Sigmoid colon (tissue), 7 donors: Measurements from ENCODE around the gene STK11. TPM values are rescaled to one million over a fixed set of nuclear protein-coding genes. Genes with fewer than 3 reads are reported as not detected.
"Not testable (repeated sequence)": the region's sequence is repeated elsewhere in the genome, so short reads cannot be mapped to it uniquely, and the experiment has no call there.

Source experiments
- DNase-seq: peaks from one replicate; pipeline ENCODE4 v3.0.0-alpha.2; 2019
- H3K27ac ChIP-seq, 4 donors: fragments of 200-600 bp; sonication (generic); one replicate each; pipeline ENCODE4 v1.5.1; 2016 to 2019; ENCODE audit warnings: mild to moderate bottlenecking in 1 of 4
- H3K27me3 ChIP-seq, 3 donors: fragments of 200-600 bp; sonication (generic); one replicate each; pipeline ENCODE4 v1.5.1; 2019; ENCODE audit warnings: mild to moderate bottlenecking in 1 of 3
- H3K36me3 ChIP-seq, 4 donors: fragments of 200-600 bp; sonication (generic); one replicate each; pipeline ENCODE4 v1.5.1; 2016 to 2019
- H3K4me1 ChIP-seq, 4 donors: fragments of 200-600 bp; sonication (generic); one replicate each; pipeline ENCODE4 v1.5.1; 2017 to 2019
- H3K4me3 ChIP-seq, 4 donors: fragments of 200-600 bp; sonication (generic); one replicate each; pipeline ENCODE4 v1.5.1; 2017 to 2019; ENCODE audit warnings: mild to moderate bottlenecking in 2 of 4, moderate library complexity in 1 of 4
- H3K9me3 ChIP-seq, 4 donors: fragments of 200-600 bp in 3 of 4; sonication (generic) in 3 of 4; one replicate each; pipeline versions ENCODE4 v1.5.1 to v1.6.1; 2013 to 2019
- CTCF ChIP-seq, 4 experiments: fragments of 450-650 bp in 3 of 4; fragments of 200-600 bp in 1 of 4; IDR thresholded peaks; one replicate each; pipeline ENCODE4 v1.5.1; 2016 to 2019; ENCODE audit warnings: antibody characterized with exemption in 4 of 4, mild to moderate bottlenecking in 3 of 4, moderate library complexity in 2 of 4
- EP300 ChIP-seq, 4 donors: sonication (generic); formaldehyde crosslinking; IDR thresholded peaks; one replicate each; pipeline ENCODE4 v1.6.1; 2017; ENCODE audit warnings: antibody characterized with exemption in 4 of 4
- POLR2A ChIP-seq, 2 donors: fragments of 450-650 bp; IDR thresholded peaks; one replicate each; pipeline ENCODE4 v1.6.1; 2016; ENCODE audit warnings: antibody characterized with exemption in 2 of 2, mild to moderate bottlenecking in 2 of 2, moderate library complexity in 2 of 2
- POLR2AphosphoS5 ChIP-seq, 4 donors: sonication (generic); formaldehyde crosslinking; IDR thresholded peaks; one replicate each; pipeline ENCODE4 v1.6.1; 2017; ENCODE audit warnings: antibody characterized with exemption in 4 of 4
- WGBS, 2 donors: extraction: QIAGEN DNeasy Blood & Tissue Kit; methylation state at CpG; one replicate each; pipeline ENCODE4 v1.1.7; 2013; 5-methylcytosine and 5-hydroxymethylcytosine counted together
- intact Hi-C: fragments of 100-400 bp; cut with DNase I; formaldehyde crosslinking; loops from one replicate; pipeline ENCODE4 v1.15.1; 2023
- polyA plus RNA-seq, 3 donors: library from polyadenylated mRNA; stranded (reverse); fragments of 200-250 nt; gene quantifications; one replicate each; pipeline ENCODE4 v1.2.3, GENCODE V29; 2013
- total RNA-seq, 4 donors: library from RNA; depleted of rRNA; stranded (reverse); fragments of >200 nt; gene quantifications; one replicate each; pipeline ENCODE4 v1.1.0, GENCODE V29; 2016
- donor health status: healthy with polysubstance abuse.
- donor health status: Bipolar disorder and iron deficiency.
- donor health status: healthy.

Gene STK11
- total and polyA plus RNA-seq, 7 donors, result 31.2 to 86.5 (median 41.8) TPM

- TF ChIP-seq POLR2AphosphoS5 (IDR thresholded peaks at IDR 0.05) (peak; percentile 15 to 67 (median 47)), EP300 (IDR thresholded peaks at IDR 0.05) (no peak), CTCF (IDR thresholded peaks at IDR 0.05) (peak; percentile 95 to 98 (median 96)), POLR2A (IDR thresholded peaks at IDR 0.05) (no peak)
- Histone ChIP-seq H3K9me3 (no peaks in the 10 kb centered on the region), H3K27ac (peak overlapping the region; percentile 96 to 100 (median 100)), H3K4me1 (peaks cover 13 to 74% (median 70%) of the 10 kb centered on the region in 4 donors), H3K27me3 (no peaks in the 10 kb centered on the region), H3K4me3 (peak overlapping the region in 3 of 4 donors; percentile 3 to 26 (median 15)), H3K36me3 (no peaks in the 10 kb centered on the region)
- intact Hi-C loops, result loop anchor here (1.0 to 5.0 kb wide), 2 partner anchors 23 to 72 kb away; partner anchors contain the start of gene SBNO2
- DNase-seq, result peak; percentile 96
- 46 to 55% methylated on average over 33 of the region's 33 CpGs for WGBS, 2 donors
Observed at GRCh38 chr19:1243768-1244692, 38.5 kb downstream of the STK11 start.

GRCh38 chr19:1244693-1245451 is 39.3 kb downstream of the STK11 start:
- Histone ChIP-seq H3K4me3 (peak overlapping the region in 3 of 4 donors; percentile 3 to 26 (median 15)), H3K4me1 (peaks cover 13 to 70% (median 68%) of the 10 kb centered on the region in 4 donors), H3K9me3 (no peaks in the 10 kb centered on the region), H3K27ac (peak overlapping the region; percentile 96 to 100 (median 100)), H3K27me3 (no peaks in the 10 kb centered on the region), H3K36me3 (no peaks in the 10 kb centered on the region)
- DNase-seq, result peak; percentile 94
- no peak for TF ChIP-seq POLR2A (IDR thresholded peaks at IDR 0.05)
- no peak for TF ChIP-seq CTCF (IDR thresholded peaks at IDR 0.05)
- no peak for TF ChIP-seq EP300 (IDR thresholded peaks at IDR 0.05)
- TF ChIP-seq POLR2AphosphoS5 (IDR thresholded peaks at IDR 0.05), result peak; percentile 6 to 40 (median 14)
- intact Hi-C loops, result loop anchor here (1.0 to 5.0 kb wide), 2 partner anchors 22 to 73 kb away; partner anchors contain the start of gene SBNO2
- 7 to 38% methylated on average over 31 of the region's 31 CpGs for WGBS, 2 donors

- Histone ChIP-seq H3K9me3 (no peaks in the 10 kb centered on the region), H3K36me3 (no peaks in the 10 kb centered on the region), H3K4me3 (peak overlapping the region in 1 of 4 donors; percentile 26), H3K27me3 (no peaks in the 10 kb centered on the region), H3K27ac (peak overlapping the region; percentile 96 to 100 (median 100)), H3K4me1 (peaks cover 13 to 64% (median 63%) of the 10 kb centered on the region in 4 donors)
- peak; percentile 90 for DNase-seq
- no peak for TF ChIP-seq CTCF (IDR thresholded peaks at IDR 0.05)
- TF ChIP-seq EP300 (IDR thresholded peaks at IDR 0.05), result peak in 3 of 4 donors; percentile 28 to 77 (median 77)
- peak; percentile 61 to 81 (median 72) for TF ChIP-seq POLR2AphosphoS5 (IDR thresholded peaks at IDR 0.05)
- peak in 1 of 2 donors; percentile 10 for TF ChIP-seq POLR2A (IDR thresholded peaks at IDR 0.05)
- intact Hi-C loops, result no loop called here
- 50 to 75% methylated on average over 26 of the region's 26 CpGs for WGBS, 2 donors
Observed at GRCh38 chr19:1245494-1246264, 40.1 kb downstream of the STK11 start.

GRCh38 chr19:1246265-1247087 is 40.9 kb downstream of the STK11 start:
- H3K36me3 ChIP-seq, intact Hi-C loops, H3K9me3 ChIP-seq, H3K27me3 ChIP-seq, H3K4me3 ChIP-seq: not testable (repeated sequence)
- Histone ChIP-seq H3K27ac (peak overlapping the region; percentile 96 to 100 (median 100)), H3K4me1 (peaks cover 13 to 62% (median 61%) of the 10 kb centered on the region in 4 donors)
- DNase-seq, result peak; percentile 86
- 60 to 81% methylated on average over 27 of the region's 27 CpGs for WGBS, 2 donors
